Fibroblast of pulmonary artery (primary cell): ENCODE measurements around the gene MCTP2.
"Not testable (repeated sequence)": the region's sequence is repeated elsewhere in the genome, so short reads cannot be mapped to it uniquely, and the experiment has no call there.

Experiments used
- DNase-seq: peaks from one replicate; pipeline ENCODE4 v3.0.0-alpha.2; 2010; ENCODE audit warnings: low read depth
- H3K4me3 ChIP-seq: replicated peaks from 2 replicates; pipeline ENCODE4 v1.5.1; 2011; ENCODE audit warnings: low read depth, mild to moderate bottlenecking, control low read depth, low read length, moderate library complexity
- TF ChIP-seq, protein P1 (sequence below): IDR thresholded peaks from 2 replicates; pipeline ENCODE4 v1.5.1; 2011; ENCODE audit warnings: mild to moderate bottlenecking, control low read depth, low read length, inconsistent platforms; ENCODE audit errors: missing control alignments

Gene MCTP2

DNA sequence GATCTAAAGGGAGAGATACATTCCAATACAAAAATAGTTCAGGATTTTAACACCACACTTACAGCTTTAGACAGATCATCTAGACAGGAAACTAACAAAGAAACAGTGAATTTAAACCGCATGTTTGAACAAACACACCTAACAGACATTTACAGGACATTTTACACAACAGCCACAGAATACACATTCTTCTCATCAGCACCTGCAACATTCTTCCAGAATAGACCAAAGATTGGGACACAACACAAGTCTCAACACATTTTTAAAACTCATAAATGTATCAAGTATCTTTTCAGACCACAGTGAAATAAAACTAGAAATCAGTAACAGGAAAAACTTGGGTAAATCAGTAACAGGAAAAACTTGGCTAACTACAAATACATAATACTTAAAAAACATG, 256.3 kb downstream of the MCTP2 start:
- TF ChIP-seq, protein P1, sequence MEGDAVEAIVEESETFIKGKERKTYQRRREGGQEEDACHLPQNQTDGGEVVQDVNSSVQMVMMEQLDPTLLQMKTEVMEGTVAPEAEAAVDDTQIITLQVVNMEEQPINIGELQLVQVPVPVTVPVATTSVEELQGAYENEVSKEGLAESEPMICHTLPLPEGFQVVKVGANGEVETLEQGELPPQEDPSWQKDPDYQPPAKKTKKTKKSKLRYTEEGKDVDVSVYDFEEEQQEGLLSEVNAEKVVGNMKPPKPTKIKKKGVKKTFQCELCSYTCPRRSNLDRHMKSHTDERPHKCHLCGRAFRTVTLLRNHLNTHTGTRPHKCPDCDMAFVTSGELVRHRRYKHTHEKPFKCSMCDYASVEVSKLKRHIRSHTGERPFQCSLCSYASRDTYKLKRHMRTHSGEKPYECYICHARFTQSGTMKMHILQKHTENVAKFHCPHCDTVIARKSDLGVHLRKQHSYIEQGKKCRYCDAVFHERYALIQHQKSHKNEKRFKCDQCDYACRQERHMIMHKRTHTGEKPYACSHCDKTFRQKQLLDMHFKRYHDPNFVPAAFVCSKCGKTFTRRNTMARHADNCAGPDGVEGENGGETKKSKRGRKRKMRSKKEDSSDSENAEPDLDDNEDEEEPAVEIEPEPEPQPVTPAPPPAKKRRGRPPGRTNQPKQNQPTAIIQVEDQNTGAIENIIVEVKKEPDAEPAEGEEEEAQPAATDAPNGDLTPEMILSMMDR, result no peak
- DNase-seq, result no peak
- no peak overlapping the region for H3K4me3 ChIP-seq

- no peak overlapping the region for H3K4me3 ChIP-seq
- TF ChIP-seq, protein P1, result no peak
- DNase-seq, result no peak
Measured at GRCh38 chr15:94493176-94493575, 261.8 kb downstream of the MCTP2 start.

- not testable (repeated sequence) for DNase-seq, H3K4me3 ChIP-seq
Measured at GRCh38 chr15:94493586-94493985, 262.2 kb downstream of the MCTP2 start.

DNA sequence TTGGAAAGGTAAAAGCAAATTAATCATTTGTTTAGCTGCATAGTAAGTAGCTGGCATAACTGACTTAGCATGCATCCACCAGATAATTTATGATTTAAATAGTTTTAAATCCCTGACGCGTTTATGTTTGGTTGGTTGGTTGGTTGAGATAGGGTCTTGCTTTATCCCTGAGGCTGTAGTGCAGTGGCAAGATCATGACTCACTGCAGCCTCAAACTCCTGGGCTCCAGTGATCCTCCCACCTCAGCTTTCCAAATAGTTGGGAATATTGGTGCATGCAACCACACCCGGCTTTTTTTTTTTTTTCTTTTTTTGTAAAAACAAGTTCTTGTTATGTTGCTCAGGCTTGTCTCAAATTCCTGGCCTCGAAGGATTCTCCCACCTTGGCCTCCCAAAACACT, 263.4 kb downstream of the MCTP2 start:
- TF ChIP-seq, protein P1, result no peak
- DNase-seq, result no peak
- H3K4me3 ChIP-seq, result no peak overlapping the region

DNA sequence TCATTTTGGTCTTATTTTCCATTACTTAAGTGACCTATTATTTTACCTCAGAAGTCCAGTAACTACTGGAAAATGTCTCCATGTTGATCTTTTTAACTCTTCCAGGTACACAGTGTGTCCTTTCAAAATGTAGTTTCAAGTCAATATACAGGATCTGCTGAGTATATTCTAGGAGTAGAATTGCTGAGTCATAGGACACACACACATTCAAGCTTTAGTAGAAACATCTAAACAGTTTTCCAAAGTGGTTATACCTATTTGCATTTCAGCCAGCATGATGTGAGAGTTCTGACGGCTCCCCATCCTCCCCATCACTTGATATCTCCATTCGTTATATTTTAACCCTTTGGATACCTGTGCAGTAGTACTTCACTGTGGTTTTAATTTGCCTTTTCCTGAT, 271.9 kb downstream of the MCTP2 start:
- H3K4me3 ChIP-seq, result no peak overlapping the region
- peak; percentile 0 for DNase-seq
- TF ChIP-seq, protein P1, result no peak

DNA sequence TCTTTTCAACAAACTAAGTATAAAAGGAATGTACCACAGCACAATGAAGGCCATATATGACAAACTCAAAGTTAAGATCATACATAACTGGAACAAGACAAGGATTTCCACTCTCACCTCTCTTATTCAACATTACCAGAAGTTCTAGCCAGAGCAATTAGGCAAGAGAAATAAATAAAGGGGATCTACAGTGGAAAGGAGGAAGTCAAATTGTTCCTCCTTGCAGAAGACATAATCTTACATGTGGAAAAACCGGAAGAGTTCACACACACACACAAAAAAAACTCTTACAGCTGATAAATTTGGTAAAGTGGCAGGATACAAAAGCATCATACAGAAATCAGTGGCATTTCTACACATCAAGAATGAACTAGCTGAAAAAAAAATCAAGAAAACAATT, 277.9 kb downstream of the MCTP2 start:
- H3K4me3 ChIP-seq, result no peak overlapping the region
- TF ChIP-seq, protein P1, result no peak
- DNase-seq, result no peak

DNA sequence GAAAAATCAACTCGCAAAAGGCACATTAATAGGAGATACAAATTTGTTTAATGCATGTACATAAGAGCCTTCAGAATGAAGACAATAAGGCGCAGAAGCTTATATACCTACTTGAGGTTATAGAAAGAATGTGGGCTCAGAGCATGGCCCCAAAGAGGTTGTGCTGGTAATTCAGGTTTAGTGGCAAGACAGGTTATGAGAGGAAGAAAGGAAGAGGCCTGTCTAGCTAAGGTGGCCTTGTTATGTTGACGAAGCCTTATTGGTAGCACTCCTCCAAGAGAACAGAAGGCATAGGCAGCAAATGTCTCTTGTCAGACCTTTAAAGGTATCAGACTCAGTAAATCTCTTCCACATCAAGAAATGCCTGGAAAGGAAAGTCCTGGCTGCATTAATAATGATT, 290.8 kb downstream of the MCTP2 start:
- DNase-seq, result no peak
- no peak overlapping the region for H3K4me3 ChIP-seq
- TF ChIP-seq, protein P1, result no peak

GRCh38 chr15:94523873-94524272, 292.5 kb downstream of the MCTP2 start:
- H3K4me3 ChIP-seq, result no peak overlapping the region
- no peak for DNase-seq
- TF ChIP-seq, protein P1, result no peak
